Hepatocyte (in vitro differentiated cells): ENCODE data around the gene RACGAP1. TPM values are rescaled to one million over a fixed set of nuclear protein-coding genes. Genes with fewer than 3 reads are reported as not detected.

ENCODE experiments used
- DNase-seq: peaks from one replicate; pipeline ENCODE4 v3.0.0-alpha.2; 2016; ENCODE audit warnings: low spot score
- H2AFZ ChIP-seq: fragments of 200-600 bp; sonication (generic); 2 replicates; pipeline ENCODE4 v1.6.0; 2016; ENCODE audit warnings: antibody characterized with exemption, mild to moderate bottlenecking
- H3K27ac ChIP-seq: fragments of 200-600 bp; sonication (generic); 2 replicates; pipeline ENCODE4 v1.5.1; 2016; ENCODE audit warnings: mild to moderate bottlenecking
- H3K27me3 ChIP-seq: fragments of 200-600 bp; sonication (generic); 2 replicates; pipeline ENCODE4 v1.6.1; 2016
- H3K36me3 ChIP-seq: fragments of 200-600 bp; sonication (generic); replicated peaks from 2 replicates; pipeline ENCODE4 v1.5.1; 2016; ENCODE audit warnings: low read depth; ENCODE audit not compliant: insufficient read depth
- H3K4me1 ChIP-seq: fragments of 200-600 bp; sonication (generic); 2 replicates; pipeline ENCODE4 v1.5.1; 2016; ENCODE audit warnings: mild to moderate bottlenecking, moderate library complexity; ENCODE audit not compliant: insufficient read depth
- H3K4me2 ChIP-seq: fragments of 200-600 bp; sonication (generic); 2 replicates; pipeline ENCODE4 v1.6.0; 2016
- H3K4me3 ChIP-seq: fragments of 200-600 bp; sonication (generic); 2 replicates; pipeline ENCODE4 v1.5.1; 2016; ENCODE audit warnings: mild to moderate bottlenecking
- H3K79me2 ChIP-seq: fragments of 200-600 bp; sonication (generic); 2 replicates; pipeline ENCODE4 v1.6.0; 2017; ENCODE audit warnings: mild to moderate bottlenecking
- H3K9me2 ChIP-seq: fragments of 200-600 bp; sonication (generic); replicated peaks from 2 replicates; pipeline ENCODE4 v1.6.0; 2017; ENCODE audit warnings: mild to moderate bottlenecking; ENCODE audit not compliant: insufficient read depth
- H3K9me3 ChIP-seq: fragments of 200-600 bp; sonication (generic); 2 replicates; pipeline ENCODE4 v1.5.1; 2016; ENCODE audit warnings: low read depth, mild to moderate bottlenecking
- H4K20me1 ChIP-seq: fragments of 200-600 bp; sonication (generic); 2 replicates; pipeline ENCODE4 v1.6.0; 2016; ENCODE audit warnings: mild to moderate bottlenecking; ENCODE audit not compliant: insufficient read depth, poor library complexity, severe bottlenecking
- EZH2 ChIP-seq: fragments of 200-600 bp; sonication (generic); IDR thresholded peaks from 2 replicates; pipeline ENCODE4 v1.6.1; 2016; ENCODE audit warnings: antibody characterized with exemption, mild to moderate bottlenecking, borderline replicate concordance
- EZH2phosphoT487 ChIP-seq: fragments of 200-600 bp; sonication (generic); IDR thresholded peaks from one replicate; pipeline ENCODE4 v1.6.1; 2018; ENCODE audit warnings: antibody characterized with exemption, mild to moderate bottlenecking, low read depth, moderate library complexity; ENCODE audit not compliant: unreplicated experiment, severe bottlenecking
- WGBS: methylation state at CpG from one replicate; pipeline ENCODE4 v1.1.6; 2016; ENCODE audit warnings: low lambda C conversion rate; ENCODE audit errors: missing lambda C conversion rate; 5-methylcytosine and 5-hydroxymethylcytosine counted together
- polyA plus RNA-seq: library from polyadenylated mRNA; unstranded; fragments of >200 nt; fragmentation: Nextera tagmentation; extraction: Ambion mirVana; gene quantifications from 2 replicates; pipeline ENCODE4 v1.2.1, GENCODE V29; 2016
- total RNA-seq: library from RNA; depleted of rRNA; stranded (reverse); fragments of >200 nt; gene quantifications from 2 replicates; pipeline ENCODE4 v1.2.3, GENCODE V29; 2014
- TF ChIP-seq, protein P1 (sequence below): fragments of 200-600 bp; sonication (generic); IDR thresholded peaks from 2 replicates; pipeline ENCODE4 v1.5.1; 2016; ENCODE audit warnings: antibody characterized with exemption, mild to moderate bottlenecking; ENCODE audit not compliant: poor library complexity

RACGAP1 gene
- total and polyA plus RNA-seq, 2 experiments from 2014 or later = 17.3 to 22.1 TPM

DNA sequence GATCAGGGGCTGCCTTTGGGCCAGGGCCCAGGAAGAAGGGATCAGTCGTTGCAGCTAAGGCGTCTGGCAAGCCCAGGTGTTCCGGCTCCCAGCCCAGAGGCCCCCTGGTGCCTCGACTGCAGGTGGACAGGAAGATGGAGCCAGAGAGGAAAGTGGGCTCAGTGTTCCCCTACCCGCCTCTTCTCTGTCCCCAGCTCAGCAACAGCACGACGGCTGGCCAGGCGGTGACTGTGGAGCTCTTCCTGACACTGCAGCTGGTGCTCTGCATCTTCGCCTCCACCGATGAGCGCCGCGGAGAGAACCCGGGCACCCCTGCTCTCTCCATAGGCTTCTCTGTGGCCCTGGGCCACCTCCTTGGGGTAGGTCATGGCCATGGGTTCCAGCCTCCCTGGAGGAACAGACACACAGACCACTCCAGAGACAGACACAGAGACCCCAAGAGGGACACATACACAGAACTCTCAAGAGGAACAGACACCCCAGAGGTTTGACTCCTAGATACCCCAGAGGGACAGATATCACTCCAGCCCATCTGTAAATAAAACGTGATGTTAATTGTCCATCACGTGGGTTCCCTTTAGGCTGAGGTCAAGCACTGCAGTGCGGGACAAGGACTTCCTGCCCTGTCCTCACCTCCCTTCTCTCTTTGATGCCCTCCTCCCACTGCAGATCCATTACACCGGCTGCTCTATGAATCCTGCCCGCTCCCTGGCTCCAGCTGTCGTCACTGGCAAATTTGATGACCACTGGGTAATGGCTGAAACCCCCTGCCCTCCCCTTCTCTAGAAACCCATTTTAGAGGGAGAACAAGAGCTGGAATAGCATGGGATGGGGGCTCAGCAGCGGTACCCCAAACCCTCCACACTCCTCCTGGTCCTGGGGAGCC, 71.1 kb downstream of the RACGAP1 start:
- peaks cover 43% of the 10 kb centered on the region for H3K27me3 ChIP-seq
- no peak for DNase-seq
- TF ChIP-seq, protein P1, sequence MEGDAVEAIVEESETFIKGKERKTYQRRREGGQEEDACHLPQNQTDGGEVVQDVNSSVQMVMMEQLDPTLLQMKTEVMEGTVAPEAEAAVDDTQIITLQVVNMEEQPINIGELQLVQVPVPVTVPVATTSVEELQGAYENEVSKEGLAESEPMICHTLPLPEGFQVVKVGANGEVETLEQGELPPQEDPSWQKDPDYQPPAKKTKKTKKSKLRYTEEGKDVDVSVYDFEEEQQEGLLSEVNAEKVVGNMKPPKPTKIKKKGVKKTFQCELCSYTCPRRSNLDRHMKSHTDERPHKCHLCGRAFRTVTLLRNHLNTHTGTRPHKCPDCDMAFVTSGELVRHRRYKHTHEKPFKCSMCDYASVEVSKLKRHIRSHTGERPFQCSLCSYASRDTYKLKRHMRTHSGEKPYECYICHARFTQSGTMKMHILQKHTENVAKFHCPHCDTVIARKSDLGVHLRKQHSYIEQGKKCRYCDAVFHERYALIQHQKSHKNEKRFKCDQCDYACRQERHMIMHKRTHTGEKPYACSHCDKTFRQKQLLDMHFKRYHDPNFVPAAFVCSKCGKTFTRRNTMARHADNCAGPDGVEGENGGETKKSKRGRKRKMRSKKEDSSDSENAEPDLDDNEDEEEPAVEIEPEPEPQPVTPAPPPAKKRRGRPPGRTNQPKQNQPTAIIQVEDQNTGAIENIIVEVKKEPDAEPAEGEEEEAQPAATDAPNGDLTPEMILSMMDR = no peak
- TF ChIP-seq EZH2phosphoT487 = no peak
- TF ChIP-seq EZH2 = no peak
- no peak overlapping the region for H3K4me3 ChIP-seq
- H2AFZ ChIP-seq = no peak overlapping the region
- no peaks in the 10 kb centered on the region for H3K36me3 ChIP-seq
- H3K27ac ChIP-seq = no peak overlapping the region
- no peaks in the 10 kb centered on the region for H3K4me1 ChIP-seq
- 85% methylated on average over 21 of the region's 21 CpGs for WGBS
- H3K79me2 ChIP-seq = no peaks in the 10 kb centered on the region
- no peak overlapping the region for H3K4me2 ChIP-seq
- H4K20me1 ChIP-seq = no peaks in the 10 kb centered on the region
- H3K9me2 ChIP-seq = no peaks in the 10 kb centered on the region
- no peaks in the 10 kb centered on the region for H3K9me3 ChIP-seq

DNA sequence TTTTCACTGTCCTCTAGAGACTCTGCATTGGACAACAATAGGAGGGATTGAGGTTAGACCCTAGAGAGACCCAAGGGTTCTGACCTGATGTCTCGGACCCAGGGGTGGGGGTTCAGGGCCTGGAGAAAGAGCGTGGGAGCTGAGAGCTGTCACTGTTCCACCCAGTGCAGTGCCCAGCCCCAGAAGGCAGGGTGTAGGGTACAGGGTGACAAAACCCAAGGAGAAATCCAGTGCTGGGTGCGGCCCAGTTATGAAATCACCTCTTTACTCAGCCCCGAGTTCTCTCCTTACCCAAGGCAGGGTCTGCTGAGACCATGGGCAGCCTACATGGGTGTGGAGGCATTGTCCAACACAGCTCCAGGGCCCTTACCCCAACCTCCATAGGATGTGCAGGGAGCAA, 72.1 kb downstream of the RACGAP1 start:
- no peak for TF ChIP-seq EZH2phosphoT487
- no peak for TF ChIP-seq EZH2
- peaks cover 33% of the 10 kb centered on the region for H3K27me3 ChIP-seq
- H2AFZ ChIP-seq = no peak overlapping the region
- no peak for DNase-seq
- no peak overlapping the region for H3K4me2 ChIP-seq
- H3K4me1 ChIP-seq = no peaks in the 10 kb centered on the region
- 95% methylated on average over 4 of the region's 4 CpGs for WGBS
- H3K27ac ChIP-seq = no peak overlapping the region
- H3K36me3 ChIP-seq = no peaks in the 10 kb centered on the region
- no peaks in the 10 kb centered on the region for H4K20me1 ChIP-seq
- no peaks in the 10 kb centered on the region for H3K9me3 ChIP-seq
- no peaks in the 10 kb centered on the region for H3K79me2 ChIP-seq
- H3K9me2 ChIP-seq = no peaks in the 10 kb centered on the region
- no peak overlapping the region for H3K4me3 ChIP-seq

DNA sequence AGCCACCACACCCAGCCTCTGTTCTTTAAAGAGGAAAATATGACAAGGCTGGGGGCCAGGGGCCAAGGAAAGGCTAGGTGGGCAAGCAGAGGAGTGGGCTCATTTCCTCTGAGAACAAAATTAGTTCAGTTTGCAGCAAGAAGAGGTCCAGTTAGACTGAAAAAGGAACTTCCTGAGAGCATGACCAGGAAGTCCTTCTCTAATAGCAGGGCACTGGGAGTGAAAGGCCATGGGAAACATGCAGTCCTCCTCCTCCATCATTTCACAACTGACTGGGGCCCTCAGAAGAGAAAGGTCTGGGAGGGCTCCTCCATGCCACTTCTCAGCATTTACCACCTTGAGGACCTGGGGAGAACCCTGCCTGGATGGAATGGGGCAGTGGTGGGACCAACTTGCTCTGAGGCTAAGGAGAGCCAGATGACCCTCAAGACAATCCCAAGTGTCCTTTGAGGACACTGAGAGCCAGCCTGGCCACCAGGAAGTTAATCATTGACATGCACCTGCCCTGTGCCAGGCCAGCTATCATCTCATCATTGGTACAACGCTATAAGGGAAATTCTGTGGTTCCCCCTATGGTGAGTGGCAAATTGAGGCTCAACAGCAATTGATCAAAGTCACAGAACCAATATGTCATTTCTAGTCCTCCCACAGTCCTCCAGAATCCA, 72.8 kb downstream of the RACGAP1 start:
- Histone ChIP-seq H3K9me3 (no peaks in the 10 kb centered on the region), H3K9me2 (no peaks in the 10 kb centered on the region), H3K79me2 (no peaks in the 10 kb centered on the region), H3K27ac (no peak overlapping the region), H3K4me3 (no peak overlapping the region), H3K36me3 (no peaks in the 10 kb centered on the region), H3K4me2 (no peak overlapping the region), H3K4me1 (no peaks in the 10 kb centered on the region), H3K27me3 (peaks cover 28% of the 10 kb centered on the region), H2AFZ (no peak overlapping the region), H4K20me1 (no peaks in the 10 kb centered on the region)
- WGBS = 93% methylated on average over 1 of the region's 1 CpG
- no peak for TF ChIP-seq EZH2
- TF ChIP-seq EZH2phosphoT487 = no peak
- TF ChIP-seq, protein P1 = no peak
- no peak for DNase-seq
